ENCODE measurements around the gene DNAJC6. TPM values are rescaled to one million over a fixed set of nuclear protein-coding genes. Genes with fewer than 3 reads are reported as not detected.
"Not testable (repeated sequence)": the region's sequence is repeated elsewhere in the genome, so short reads cannot be mapped to it uniquely, and the experiment has no call there.

Gene DNAJC6
- total RNA-seq, 6 donors from 2014 or later: 3.5 to 5.9 (median 5.2) TPM

DNA sequence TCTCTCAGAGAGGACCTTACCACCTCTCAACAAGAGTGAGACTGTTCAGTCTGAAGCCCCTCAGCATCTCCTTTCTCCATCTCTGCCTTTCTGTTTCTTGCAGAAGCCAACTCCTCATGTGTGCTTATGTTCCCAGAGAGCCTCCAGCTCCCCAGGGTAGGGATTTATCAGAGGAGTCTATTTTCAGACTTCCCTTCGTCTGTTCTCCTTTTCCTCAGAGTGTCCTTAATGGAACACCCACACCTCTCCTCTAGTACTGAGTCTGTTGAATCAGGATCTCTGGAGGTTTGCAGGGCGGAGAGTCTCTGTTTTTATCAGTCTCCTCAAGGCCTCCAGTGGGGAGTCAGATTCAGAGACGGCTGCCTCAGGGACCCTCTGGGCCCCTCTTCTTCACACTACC lies 25.1 kb upstream of the DNAJC6 start:
- Histone ChIP-seq H3K27ac (no peak overlapping the region), H3K36me3 (no peaks in the 10 kb centered on the region), H3K4me1 (no peaks in the 10 kb centered on the region), H3K4me3 (no peak overlapping the region), H3K9me3 (no peaks in the 10 kb centered on the region), H3K27me3 (no peaks in the 10 kb centered on the region)
- ATAC-seq (ENCODE audit: low FRiP score in 2 of 2): no peak
- TF ChIP-seq EP300 (IDR thresholded peaks at IDR 0.05): no peak
- TF ChIP-seq, protein P1, sequence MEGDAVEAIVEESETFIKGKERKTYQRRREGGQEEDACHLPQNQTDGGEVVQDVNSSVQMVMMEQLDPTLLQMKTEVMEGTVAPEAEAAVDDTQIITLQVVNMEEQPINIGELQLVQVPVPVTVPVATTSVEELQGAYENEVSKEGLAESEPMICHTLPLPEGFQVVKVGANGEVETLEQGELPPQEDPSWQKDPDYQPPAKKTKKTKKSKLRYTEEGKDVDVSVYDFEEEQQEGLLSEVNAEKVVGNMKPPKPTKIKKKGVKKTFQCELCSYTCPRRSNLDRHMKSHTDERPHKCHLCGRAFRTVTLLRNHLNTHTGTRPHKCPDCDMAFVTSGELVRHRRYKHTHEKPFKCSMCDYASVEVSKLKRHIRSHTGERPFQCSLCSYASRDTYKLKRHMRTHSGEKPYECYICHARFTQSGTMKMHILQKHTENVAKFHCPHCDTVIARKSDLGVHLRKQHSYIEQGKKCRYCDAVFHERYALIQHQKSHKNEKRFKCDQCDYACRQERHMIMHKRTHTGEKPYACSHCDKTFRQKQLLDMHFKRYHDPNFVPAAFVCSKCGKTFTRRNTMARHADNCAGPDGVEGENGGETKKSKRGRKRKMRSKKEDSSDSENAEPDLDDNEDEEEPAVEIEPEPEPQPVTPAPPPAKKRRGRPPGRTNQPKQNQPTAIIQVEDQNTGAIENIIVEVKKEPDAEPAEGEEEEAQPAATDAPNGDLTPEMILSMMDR (IDR thresholded peaks at IDR 0.05): no peak
- TF ChIP-seq POLR2AphosphoS5 (IDR thresholded peaks at IDR 0.05): no peak
- no peak for TF ChIP-seq POLR2A (IDR thresholded peaks at IDR 0.05)
- WGBS, 2 donors: 86 to 90% methylated on average over 3 of the region's 3 CpGs
- no peak for DNase-seq

DNA sequence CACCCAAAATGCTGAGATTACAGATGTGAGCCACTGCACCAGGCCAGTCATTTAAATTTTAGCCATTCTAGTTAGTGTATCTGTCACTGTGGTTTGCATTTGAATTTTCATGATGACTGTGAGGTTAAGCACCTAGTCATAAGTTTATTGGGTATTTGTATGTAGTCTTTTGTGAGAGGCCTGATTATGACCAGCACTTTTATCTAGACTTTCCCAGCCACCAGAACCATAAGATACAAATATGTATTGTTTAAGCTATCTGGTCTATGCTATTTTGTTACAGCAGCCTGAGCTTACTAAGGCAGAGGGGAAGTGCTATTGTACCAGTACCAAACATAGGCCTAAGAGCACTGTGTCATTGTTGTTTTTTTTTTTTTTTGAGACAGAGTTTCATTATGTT lies 19.9 kb upstream of the DNAJC6 start:
- no peak overlapping the region for H3K27ac ChIP-seq
- H3K9me3 ChIP-seq: no peaks in the 10 kb centered on the region
- no peak overlapping the region for H3K4me3 ChIP-seq
- H3K4me1 ChIP-seq: no peaks in the 10 kb centered on the region
- ATAC-seq (ENCODE audit: low FRiP score in 2 of 2) (no peak), DNase-seq (no peak)
- H3K27me3 ChIP-seq: no peaks in the 10 kb centered on the region
- TF ChIP-seq POLR2AphosphoS5 (IDR thresholded peaks at IDR 0.05): no peak
- TF ChIP-seq, protein P1 (IDR thresholded peaks at IDR 0.05): no peak
- TF ChIP-seq POLR2A (IDR thresholded peaks at IDR 0.05): no peak
- no peak for TF ChIP-seq EP300 (IDR thresholded peaks at IDR 0.05)
- no peaks in the 10 kb centered on the region for H3K36me3 ChIP-seq

DNA sequence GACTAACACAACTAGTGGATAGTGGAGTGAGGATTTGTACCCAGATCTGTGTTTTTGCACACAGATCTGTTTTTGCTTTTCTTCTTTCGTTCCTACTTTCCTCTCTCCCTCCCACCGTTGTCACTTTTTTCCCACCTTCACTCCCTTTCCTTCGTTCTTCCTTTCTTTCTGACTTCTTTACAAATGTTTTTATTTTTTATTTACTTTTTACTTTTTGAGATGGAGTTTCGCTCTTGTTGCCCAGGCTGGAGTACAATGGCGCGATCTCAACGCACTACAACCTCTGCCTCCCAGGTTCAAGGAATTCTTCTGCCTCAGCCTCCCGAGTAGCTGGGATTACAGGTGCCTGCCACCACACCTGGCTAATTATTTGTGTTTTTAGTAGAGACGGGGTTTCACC lies 17.5 kb upstream of the DNAJC6 start:
- not testable (repeated sequence) for ATAC-seq (ENCODE audit: low FRiP score in 2 of 2); H3K4me3 ChIP-seq; H3K27ac ChIP-seq; DNase-seq; H3K27me3 ChIP-seq; H3K36me3 ChIP-seq; H3K9me3 ChIP-seq; H3K4me1 ChIP-seq
- WGBS, 2 donors: 81 to 91% methylated on average over 9 of the region's 9 CpGs

DNA sequence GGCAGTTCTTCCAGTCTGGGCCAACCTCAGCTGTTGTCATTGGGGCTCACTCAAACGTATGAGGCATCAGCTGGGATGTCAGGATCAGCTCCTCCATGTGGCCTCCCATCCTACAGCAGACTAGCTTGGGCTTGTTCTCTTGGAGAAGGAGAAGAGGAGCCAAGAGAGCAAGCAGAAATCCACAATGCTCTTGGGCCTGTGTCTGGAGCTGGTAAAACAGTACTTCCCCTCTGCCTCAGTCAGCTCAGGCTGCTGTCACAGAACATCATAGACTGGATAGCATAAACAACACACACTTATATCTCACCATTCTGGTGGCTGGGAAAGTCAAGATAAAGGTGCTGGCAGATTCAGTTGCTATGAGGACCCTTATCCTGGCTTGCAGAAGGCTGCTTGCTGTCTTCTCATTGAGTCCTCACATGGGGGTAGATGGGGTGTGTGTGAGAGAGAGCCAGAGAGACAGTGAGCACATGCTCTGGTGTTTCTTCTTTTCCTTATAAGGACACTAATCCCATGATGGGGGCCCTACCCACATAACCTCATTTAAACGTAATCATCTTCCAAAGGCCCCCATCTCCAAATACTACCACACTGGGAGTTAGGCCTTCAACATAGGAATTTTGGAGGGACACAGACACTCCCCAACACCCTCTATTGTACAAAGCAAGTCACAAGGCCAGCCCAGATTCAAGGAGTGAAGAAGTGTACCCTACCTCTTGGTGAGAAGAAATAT lies 16.3 kb upstream of the DNAJC6 start:
- no peaks in the 10 kb centered on the region for H3K4me1 ChIP-seq
- H3K9me3 ChIP-seq: no peaks in the 10 kb centered on the region
- no peaks in the 10 kb centered on the region for H3K27me3 ChIP-seq
- no peak for ATAC-seq (ENCODE audit: low FRiP score in 2 of 2)
- H3K27ac ChIP-seq: no peak overlapping the region
- TF ChIP-seq POLR2AphosphoS5 (IDR thresholded peaks at IDR 0.05) (no peak), POLR2A (IDR thresholded peaks at IDR 0.05) (no peak)
- TF ChIP-seq, protein P1 (IDR thresholded peaks at IDR 0.05): no peak
- H3K4me3 ChIP-seq: no peak overlapping the region
- 87 to 96% methylated on average over 2 of the region's 2 CpGs for WGBS, 2 donors
- H3K36me3 ChIP-seq: no peaks in the 10 kb centered on the region
- DNase-seq: no peak

DNA sequence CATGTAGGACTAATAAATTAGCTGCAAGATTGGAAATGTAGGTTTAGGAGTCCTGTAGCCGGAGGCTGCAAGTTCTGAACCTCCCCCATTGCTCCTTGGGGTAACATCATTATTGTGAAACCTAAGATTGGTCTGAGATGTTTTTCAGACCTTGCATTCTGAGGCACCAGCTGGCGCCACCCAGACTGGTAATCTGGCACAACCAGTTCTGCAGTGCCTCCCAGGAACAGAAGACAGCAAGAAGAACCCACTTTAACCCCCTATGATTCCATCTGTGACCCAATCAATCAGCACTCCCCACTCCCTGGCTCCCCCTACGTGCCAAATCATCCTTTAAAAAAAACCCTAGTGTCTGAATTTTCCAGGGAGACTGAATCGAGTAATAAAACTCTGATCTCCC lies 11.6 kb upstream of the DNAJC6 start:
- WGBS, 2 donors: 81 to 90% methylated on average over 4 of the region's 4 CpGs
- no peak overlapping the region for H3K27ac ChIP-seq
- no peaks in the 10 kb centered on the region for H3K36me3 ChIP-seq
- H3K9me3 ChIP-seq: no peaks in the 10 kb centered on the region
- no peaks in the 10 kb centered on the region for H3K27me3 ChIP-seq
- no peaks in the 10 kb centered on the region for H3K4me1 ChIP-seq
- ATAC-seq (ENCODE audit: low FRiP score in 2 of 2): no peak
- no peak for TF ChIP-seq POLR2A (IDR thresholded peaks at IDR 0.05)
- TF ChIP-seq, protein P1 (IDR thresholded peaks at IDR 0.05): no peak
- TF ChIP-seq EP300 (IDR thresholded peaks at IDR 0.05): no peak
- no peak for TF ChIP-seq POLR2AphosphoS5 (IDR thresholded peaks at IDR 0.05)
- DNase-seq: no peak
- no peak overlapping the region for H3K4me3 ChIP-seq
